ENCODE data around the gene SELE.

Gene SELE

DNA sequence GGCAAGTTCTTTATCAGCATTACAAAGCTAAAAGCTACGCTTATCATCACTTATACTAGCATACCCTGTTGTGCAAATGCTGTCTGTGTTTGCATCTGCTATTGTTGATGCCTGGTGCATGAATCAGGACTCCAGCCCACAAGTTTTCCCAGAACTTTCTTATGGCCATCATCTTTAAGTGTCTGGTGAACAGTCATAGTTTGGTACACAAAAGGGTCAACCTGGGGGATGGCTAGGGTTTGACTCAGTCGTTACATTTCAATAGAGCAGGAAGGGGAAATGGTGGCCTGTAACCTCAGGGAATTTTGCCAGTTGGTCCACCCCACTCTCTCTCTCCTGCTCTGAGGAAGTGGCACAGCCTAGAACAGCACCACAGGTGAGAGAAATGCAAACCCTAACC, 57.9 kb downstream of the SELE start:
- TF ChIP-seq PAX5 (IDR thresholded peaks at IDR 0.05; ENCODE audit: insufficient read depth, low read length, severe bottlenecking) (no peak), TAF1 (IDR thresholded peaks at IDR 0.05; ENCODE audit: low read depth, low read length) (no peak), SPI1 (IDR thresholded peaks at IDR 0.05; ENCODE audit: low read depth, low read length) (no peak), POU2F2 (IDR thresholded peaks at IDR 0.05; ENCODE audit: low read depth, low read length) (no peak), POLR2A (IDR thresholded peaks at IDR 0.05; ENCODE audit: low read depth, low read length) (no peak), POLR2AphosphoS5 (IDR thresholded peaks at IDR 0.05; ENCODE audit: low read depth, low read length) (no peak)
- FAIRE-seq (no peak), DNase-seq (ENCODE audit: insufficient read length, low spot score) (no peak)
